ENCODE measurements around the gene PDE4D. TPM values are rescaled to one million over a fixed set of nuclear protein-coding genes. Genes with fewer than 3 reads are reported as not detected.

The PDE4D gene
- total RNA-seq, 1 donor from 2014 or later: 6.8 TPM

GRCh38 chr5:59362438-59362837 lies 531.1 kb downstream of the PDE4D start:
- H3K4me3 ChIP-seq (ENCODE audit: low read depth, low read length): no peak overlapping the region
- no peak for FAIRE-seq
- DNase-seq (ENCODE audit: low read depth): no peak

GRCh38 chr5:59361454-59361853 lies 532.1 kb downstream of the PDE4D start:
- Histone ChIP-seq H3K4me3 (ENCODE audit: low read depth, low read length) (no peak overlapping the region), H3K27me3 (ENCODE audit: control insufficient read depth, insufficient read depth, low read length) (no peaks in the 10 kb centered on the region), H3K36me3 (ENCODE audit: control insufficient read depth, insufficient read depth, low read length) (no peaks in the 10 kb centered on the region)
- DNase-seq (ENCODE audit: low read depth): no peak
- no peak for FAIRE-seq
- TF ChIP-seq CTCF (IDR thresholded peaks at IDR 0.05; ENCODE audit: insufficient read depth, low read length, severe bottlenecking): no peak

More at GRCh38 chr5:59362438-59362837, 531.1 kb downstream of the PDE4D start:
- Histone ChIP-seq H3K36me3 (ENCODE audit: control insufficient read depth, insufficient read depth, low read length) (no peaks in the 10 kb centered on the region), H3K27me3 (ENCODE audit: control insufficient read depth, insufficient read depth, low read length) (no peaks in the 10 kb centered on the region)
- TF ChIP-seq CTCF (IDR thresholded peaks at IDR 0.05; ENCODE audit: insufficient read depth, low read length, severe bottlenecking): no peak

- no peak for TF ChIP-seq CTCF (IDR thresholded peaks at IDR 0.05; ENCODE audit: insufficient read depth, low read length, severe bottlenecking)
- FAIRE-seq: no peak
- Histone ChIP-seq H3K36me3 (ENCODE audit: control insufficient read depth, insufficient read depth, low read length) (no peaks in the 10 kb centered on the region), H3K27me3 (ENCODE audit: control insufficient read depth, insufficient read depth, low read length) (no peaks in the 10 kb centered on the region), H3K4me3 (ENCODE audit: low read depth, low read length) (no peak overlapping the region)
- DNase-seq (ENCODE audit: low read depth): no peak
These were observed 533.4 kb downstream of the PDE4D start for GRCh38 chr5:59360130-59360555.

- Histone ChIP-seq H3K4me3 (ENCODE audit: low read depth, low read length) (no peak overlapping the region), H3K36me3 (ENCODE audit: control insufficient read depth, insufficient read depth, low read length) (no peaks in the 10 kb centered on the region), H3K27me3 (ENCODE audit: control insufficient read depth, insufficient read depth, low read length) (no peaks in the 10 kb centered on the region)
- FAIRE-seq (no peak), DNase-seq (ENCODE audit: low read depth) (no peak)
- no peak for TF ChIP-seq CTCF (IDR thresholded peaks at IDR 0.05; ENCODE audit: insufficient read depth, low read length, severe bottlenecking)
These were observed 535.3 kb downstream of the PDE4D start for GRCh38 chr5:59358005-59358861.

- DNase-seq (ENCODE audit: low read depth) (no peak), FAIRE-seq (no peak)
- no peak for TF ChIP-seq CTCF (IDR thresholded peaks at IDR 0.05; ENCODE audit: insufficient read depth, low read length, severe bottlenecking)
- Histone ChIP-seq H3K36me3 (ENCODE audit: control insufficient read depth, insufficient read depth, low read length) (no peaks in the 10 kb centered on the region), H3K4me3 (ENCODE audit: low read depth, low read length) (no peak overlapping the region), H3K27me3 (ENCODE audit: control insufficient read depth, insufficient read depth, low read length) (no peaks in the 10 kb centered on the region)
These were observed 536.0 kb downstream of the PDE4D start for GRCh38 chr5:59357381-59357977.

Measured in bronchial epithelial cell (primary cell).